MM.1S (cell line): ENCODE data around the gene GALNT15.

ENCODE experiments used
- EZH2 ChIP-seq: fragments of 300-600 bp; sonication (generic); optimal IDR thresholded peaks from 2 replicates; pipeline ENCODE3; 2017; ENCODE audit warnings: low read depth, mild to moderate bottlenecking, antibody characterized with exemption, low read length, mixed read lengths
- EZH2phosphoT487 ChIP-seq: fragments of 300-600 bp; sonication (generic); IDR thresholded peaks from 2 replicates; pipeline ENCODE4 v1.6.1; 2018; ENCODE audit warnings: antibody characterized with exemption, low read length
- TF ChIP-seq, protein P1 (sequence below): fragments of 300-600 bp; sonication (generic); IDR thresholded peaks from 2 replicates; pipeline ENCODE4 v1.5.1; 2016; ENCODE audit warnings: antibody characterized with exemption, low read length, mixed read lengths

DNA sequence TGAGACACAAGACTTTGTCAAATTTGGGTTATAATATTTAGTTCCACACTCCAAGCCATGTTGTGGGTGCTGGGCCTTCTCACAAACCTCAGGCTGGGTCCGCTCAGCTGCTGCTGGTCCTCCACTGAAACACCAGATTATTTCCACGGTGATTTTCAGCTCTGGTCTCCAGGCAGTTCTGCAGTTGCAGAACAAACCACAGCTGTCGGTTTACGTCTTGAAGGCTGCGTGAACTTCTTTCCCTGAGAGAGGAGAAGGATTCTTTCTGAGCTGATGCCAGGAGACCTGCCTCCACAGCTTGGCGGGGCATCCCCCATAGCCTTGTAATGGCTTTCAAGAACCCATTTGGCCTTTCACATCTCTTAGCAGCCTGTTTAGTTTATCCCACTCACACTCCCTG lies 16.2 kb downstream of the GALNT15 start:
- TF ChIP-seq EZH2phosphoT487: no peak
- TF ChIP-seq, protein P1, sequence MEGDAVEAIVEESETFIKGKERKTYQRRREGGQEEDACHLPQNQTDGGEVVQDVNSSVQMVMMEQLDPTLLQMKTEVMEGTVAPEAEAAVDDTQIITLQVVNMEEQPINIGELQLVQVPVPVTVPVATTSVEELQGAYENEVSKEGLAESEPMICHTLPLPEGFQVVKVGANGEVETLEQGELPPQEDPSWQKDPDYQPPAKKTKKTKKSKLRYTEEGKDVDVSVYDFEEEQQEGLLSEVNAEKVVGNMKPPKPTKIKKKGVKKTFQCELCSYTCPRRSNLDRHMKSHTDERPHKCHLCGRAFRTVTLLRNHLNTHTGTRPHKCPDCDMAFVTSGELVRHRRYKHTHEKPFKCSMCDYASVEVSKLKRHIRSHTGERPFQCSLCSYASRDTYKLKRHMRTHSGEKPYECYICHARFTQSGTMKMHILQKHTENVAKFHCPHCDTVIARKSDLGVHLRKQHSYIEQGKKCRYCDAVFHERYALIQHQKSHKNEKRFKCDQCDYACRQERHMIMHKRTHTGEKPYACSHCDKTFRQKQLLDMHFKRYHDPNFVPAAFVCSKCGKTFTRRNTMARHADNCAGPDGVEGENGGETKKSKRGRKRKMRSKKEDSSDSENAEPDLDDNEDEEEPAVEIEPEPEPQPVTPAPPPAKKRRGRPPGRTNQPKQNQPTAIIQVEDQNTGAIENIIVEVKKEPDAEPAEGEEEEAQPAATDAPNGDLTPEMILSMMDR: no peak
- TF ChIP-seq EZH2: no peak
